NCI-H1417 (cell line): ENCODE results near the gene UGT1A10.
"Not testable (repeated sequence)": the region's sequence is repeated elsewhere in the genome, so short reads cannot be mapped to it uniquely, and the experiment has no call there.

Source experiments
- DNase-seq, 3 experiments: peaks; one replicate each; lab custom pipeline; 2025; lab: John Stamatoyannopoulos, UW

The UGT1A10 gene

DNA sequence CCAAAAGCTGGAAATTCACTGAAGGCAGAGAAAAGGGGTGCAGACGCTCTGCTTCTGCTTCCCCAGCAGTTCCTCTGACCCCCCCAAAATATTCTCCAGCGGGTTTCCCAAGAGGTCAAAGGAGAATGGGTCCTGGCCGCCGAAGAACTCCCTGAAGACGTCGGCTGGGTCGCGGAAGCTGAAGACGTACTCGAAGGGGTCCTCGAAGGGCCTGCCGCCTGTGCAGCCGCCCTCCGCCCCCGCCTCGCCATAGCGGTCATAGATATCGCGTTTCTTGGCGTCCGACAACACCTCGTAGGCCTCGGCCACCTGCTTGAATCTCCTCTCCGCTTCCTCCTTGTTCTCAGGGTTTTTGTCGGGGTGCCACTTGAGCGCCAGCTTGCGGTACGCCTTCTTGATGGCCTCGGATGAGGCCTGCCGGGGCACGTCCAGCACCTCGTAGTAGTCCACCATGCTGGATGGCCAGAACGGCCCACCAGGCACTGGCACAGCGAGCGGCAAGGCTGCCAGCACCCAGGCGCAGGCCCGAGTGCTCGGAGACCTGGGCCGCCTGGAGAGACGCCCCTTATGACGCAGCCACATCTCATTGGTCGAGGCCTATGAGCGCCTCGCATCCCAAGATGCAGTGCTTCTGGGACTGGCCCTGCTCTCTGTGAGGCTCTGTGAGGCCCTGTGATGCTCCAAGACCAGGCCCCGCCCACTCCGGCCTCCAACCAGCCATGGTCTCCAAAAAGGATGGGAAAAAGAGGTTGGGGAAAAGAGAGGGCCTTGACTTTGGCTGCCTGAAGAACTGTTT, 107.4 kb downstream of the UGT1A10 start:
- DNase-seq = no peak

DNA sequence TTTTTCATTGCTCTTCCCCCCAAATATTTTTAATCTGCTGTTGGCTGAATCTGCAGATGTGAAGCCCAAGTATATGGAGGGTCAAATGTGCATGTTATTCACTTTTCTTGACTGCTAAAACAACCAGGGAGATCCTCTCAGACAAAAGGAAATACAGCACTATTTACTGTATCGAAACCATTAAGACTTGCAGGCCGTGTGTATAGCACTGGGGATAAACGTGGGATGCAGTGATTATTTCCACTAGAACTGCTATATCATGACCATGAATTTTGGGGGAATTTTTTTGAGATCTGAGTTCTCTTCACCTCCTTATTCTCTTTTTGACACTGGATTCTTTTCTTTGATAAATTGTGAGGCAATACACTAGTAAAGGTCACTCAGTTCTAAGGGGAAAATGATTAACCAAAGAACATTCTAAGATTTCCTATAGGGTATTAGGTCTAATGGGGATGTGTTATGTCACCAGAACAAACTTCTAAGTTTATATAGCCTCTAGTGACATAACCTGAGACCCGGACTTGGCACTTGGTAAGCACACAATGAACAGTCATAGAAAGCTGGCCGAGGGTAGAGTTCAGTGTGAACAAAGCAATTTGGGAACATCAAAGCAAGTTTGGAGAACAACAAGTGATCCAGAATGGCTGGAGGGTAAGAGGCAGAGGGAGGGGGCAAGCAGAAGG, 109.0 kb downstream of the UGT1A10 start:
- DNase-seq = no peak

DNA sequence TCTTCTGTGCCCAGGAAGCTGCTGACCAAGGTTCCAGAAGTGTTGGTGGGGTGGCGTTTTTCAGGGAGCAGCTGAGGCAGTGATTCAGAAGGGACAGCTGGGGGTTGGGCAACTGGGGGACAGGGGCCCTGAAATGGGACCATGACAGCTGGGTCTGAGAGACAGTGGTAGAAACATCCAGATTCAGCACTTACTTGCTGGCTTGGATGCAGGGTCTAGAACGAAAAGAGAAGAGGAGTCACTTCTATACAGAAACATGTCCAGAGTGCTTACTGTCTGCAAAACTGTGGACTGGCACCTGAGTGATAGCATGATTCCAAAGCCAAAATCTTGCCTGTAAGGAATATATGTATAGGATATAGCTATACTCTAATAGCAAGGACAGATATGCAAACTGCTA, 109.6 kb downstream of the UGT1A10 start:
- not testable (repeated sequence) for DNase-seq

DNA sequence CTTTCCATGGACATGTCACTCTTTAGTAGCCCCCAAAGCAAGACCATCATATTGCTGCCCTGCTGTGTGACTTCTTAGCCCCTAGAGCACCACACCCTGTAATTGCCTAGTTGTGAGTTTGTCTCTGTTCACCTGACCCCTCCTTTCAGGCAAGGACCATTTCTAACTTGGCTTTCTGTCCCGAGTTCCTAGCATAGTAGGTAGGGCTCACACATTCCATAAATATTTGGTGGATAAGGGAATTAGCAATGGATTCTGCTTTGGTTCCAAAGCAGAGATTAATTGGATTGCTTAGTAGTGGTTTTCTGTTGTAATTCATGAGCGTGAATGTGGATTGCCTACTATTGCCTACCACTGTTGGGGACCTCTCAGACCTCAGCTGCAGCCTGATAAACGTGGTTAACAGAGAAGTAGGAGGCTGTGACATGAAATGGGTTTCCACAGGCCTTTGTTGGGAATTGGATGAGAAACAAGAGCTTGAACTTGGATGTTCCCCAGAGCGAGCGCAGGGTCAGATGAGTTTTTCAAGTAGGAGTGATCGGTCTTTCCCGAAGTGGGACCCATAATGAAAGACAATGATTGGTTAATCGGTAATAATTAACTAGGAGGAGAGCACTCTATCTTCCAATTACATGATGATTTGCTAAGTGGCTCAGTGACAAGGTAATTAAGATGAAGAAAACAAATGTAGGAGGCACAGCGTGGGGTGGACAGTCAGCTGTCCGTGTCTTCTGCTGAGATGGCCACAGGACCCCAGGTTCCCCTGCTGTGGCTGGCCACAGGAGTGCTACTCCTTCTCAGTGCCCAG, 110.4 kb downstream of the UGT1A10 start:
- DNase-seq = no peak

DNA sequence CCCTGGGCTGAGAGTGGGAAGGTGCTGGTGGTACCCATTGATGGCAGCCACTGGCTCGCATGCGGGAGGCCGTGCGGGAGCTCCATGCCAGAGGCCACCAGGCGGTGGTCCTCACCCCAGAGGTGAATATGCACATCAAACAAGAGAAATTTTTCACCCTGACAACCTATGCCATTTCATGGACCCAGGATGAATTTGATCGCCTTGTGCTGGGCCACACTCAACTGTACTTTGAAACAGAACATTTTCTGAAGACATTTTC, 111.0 kb downstream of the UGT1A10 start:
- no peak for DNase-seq

DNA sequence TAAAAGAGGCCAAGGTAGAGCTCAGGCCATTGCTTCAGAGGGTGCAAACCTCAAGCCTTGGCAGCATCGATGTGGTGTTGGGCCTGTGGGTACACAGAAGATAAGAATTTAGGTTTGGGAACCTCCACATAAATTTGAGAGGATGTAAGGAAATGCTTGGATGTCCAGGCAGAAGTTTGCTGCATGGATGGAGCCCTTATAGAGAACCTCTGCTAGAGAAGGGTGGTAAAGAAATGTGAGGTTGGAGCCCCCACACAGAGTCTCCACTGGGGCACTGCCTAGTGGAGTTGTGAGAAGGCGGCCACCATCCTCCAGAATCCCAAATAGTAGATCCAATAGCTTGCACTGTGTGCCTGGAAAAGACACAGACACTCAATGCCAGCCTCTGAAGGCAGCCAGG, 114.4 kb downstream of the UGT1A10 start:
- DNase-seq = not testable (repeated sequence)

DNA sequence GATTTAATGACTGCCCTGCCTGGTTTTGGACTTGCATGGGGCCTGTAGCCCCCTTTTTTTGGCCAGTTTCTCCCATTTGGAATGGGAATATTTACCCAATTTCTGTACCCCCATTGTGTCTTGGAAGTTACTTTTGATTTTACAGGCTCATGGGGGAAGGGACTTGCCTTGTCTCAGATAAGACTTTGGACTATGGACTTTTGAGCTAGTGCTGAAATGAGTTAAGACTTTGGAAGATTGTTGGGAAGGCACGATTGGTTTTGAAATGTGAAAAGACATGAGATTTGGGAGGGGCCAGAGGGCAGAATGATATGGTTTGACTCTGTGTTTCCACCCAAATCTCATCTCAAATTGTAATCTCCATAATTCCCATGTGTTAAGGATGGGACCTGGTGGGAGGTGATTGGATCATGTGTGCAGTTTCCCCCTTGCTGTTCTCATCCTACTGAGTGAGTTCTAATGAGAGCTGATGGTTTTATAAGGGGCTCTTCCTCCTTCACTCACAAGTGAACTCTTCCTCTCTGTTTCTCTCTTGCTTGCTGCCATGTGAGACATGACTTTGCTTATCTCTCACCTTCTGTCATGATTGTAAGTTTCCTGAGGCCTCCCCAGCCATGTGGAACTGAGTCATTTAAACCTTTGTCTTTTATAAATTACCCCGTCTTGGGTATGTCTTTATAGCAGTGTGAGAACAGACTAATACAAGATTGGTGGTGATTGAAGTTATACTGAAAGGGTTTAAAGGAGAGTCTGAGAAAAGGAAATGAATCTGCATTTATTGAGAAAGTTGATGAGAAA, 115.2 kb downstream of the UGT1A10 start:
- DNase-seq = not testable (repeated sequence)

DNA sequence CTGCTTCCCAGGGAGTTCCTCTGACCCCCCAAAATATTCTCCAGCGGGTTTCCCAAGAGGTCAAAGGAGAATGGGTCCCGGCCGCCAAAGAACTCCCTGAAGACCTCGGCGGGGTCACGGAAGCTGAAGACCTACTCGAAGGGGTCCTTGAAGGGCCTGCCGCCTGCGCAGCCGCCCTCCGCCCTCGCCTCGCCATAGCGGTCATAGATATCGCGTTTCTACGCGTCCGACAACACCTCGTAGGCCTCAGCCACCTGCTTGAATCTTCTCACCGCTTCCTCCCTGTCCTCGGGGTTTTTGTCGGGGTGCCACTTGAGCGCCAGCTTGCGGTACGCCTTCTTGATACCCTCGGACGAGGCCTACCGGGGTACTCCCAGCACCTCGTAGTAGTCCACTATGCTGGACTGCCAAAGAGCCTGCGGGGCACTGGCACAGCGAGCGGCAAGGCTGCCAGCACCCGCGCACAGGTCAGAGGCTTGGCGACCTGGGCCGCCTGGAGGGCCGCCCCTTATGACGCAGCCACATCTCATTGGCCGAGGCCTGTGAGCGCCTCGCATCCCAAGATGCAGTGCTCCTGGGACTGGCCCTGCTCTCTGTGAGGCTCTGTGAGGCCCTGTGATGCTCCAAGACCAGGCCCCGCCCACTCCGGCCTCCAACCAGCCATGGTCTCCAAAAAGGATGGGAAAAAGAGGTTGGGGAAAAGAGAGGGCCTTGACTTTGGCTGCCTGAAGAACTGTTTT, 118.8 kb downstream of the UGT1A10 start:
- DNase-seq = no peak

DNA sequence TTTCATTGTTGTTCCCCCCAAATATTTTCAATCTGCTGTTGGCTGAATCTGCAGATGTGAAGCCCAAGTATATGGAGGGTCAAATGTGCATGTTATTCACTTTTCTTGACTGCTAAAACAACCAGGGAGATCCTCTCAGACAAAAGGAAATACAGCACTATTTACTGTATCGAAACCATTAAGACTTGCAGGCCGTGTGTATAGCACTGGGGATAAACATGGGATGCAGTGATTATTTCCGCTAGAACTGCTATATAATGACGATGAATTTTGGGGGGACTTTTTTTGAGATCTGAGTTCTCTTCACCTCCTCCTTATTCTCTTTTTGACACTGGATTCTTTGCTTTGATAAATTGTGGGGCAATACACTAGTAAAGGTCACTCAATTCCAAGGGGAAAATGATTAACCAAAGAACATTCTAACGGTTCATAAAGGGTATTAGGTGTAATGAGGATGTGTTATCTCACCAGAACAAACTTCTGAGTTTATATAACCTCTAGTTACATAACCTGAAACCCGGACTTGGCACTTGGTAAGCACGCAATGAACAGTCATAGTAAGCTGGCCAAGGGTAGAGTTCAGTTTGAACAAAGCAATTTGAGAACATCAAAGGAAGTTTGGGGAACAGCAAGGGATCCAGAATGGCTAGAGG, 120.3 kb downstream of the UGT1A10 start:
- DNase-seq = no peak

DNA sequence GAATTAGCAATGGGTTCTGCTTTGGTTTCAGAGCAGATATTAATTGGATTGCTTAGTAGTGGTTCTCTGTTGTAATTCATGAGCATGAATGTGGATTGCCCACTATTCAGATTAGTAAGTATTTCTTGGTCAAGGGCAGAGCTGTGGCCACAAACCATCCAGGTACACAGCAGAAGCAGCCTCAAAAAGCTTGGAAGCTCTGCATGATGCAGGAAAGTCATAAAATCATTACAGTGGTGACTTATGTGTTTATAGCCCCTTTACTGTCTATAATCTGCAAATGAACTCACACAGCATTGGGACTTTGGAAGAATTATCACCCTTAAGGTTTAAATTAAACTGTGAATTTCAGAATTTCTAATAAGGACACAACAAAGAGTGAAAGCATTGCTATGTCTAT, 121.9 kb downstream of the UGT1A10 start:
- DNase-seq = no peak

DNA sequence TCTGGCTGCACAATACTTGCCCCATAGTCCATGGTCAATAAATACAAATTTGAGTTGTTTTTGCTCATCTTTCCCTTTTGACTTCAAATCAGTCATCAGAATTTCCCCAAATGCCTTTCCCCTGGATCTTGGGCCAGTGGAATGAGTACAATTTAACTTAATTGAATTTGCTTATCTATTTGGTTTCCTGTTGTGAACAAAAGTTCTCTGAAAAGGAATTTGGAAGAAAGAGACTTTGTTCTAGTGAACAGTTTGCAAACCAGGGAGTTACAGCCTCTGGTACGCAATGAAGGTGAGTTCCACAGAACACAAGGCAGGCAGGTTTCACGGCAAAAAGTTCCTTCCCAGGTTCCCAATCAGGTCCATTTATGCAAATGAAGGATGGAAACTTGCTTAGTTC, 122.6 kb downstream of the UGT1A10 start:
- no peak for DNase-seq

DNA sequence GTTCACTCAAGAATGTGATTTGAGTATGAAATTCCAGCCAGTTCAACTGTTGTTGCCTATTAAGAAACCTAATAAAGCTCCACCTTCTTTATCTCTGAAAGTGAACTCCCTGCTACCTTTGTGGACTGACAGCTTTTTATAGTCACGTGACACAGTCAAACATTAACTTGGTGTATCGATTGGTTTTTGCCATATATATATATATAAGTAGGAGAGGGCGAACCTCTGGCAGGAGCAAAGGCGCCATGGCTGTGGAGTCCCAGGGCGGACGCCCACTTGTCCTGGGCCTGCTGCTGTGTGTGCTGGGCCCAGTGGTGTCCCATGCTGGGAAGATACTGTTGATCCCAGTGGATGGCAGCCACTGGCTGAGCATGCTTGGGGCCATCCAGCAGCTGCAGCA, 123.8 kb downstream of the UGT1A10 start, which contains the start of gene UGT1A1:
Gene UGT1A1, plus strand, starts transcription at position 228 of the 400 bp plus-strand sequence. Its CDS starts 18 bp downstream, at position 246.
- DNase-seq = no peak

DNA sequence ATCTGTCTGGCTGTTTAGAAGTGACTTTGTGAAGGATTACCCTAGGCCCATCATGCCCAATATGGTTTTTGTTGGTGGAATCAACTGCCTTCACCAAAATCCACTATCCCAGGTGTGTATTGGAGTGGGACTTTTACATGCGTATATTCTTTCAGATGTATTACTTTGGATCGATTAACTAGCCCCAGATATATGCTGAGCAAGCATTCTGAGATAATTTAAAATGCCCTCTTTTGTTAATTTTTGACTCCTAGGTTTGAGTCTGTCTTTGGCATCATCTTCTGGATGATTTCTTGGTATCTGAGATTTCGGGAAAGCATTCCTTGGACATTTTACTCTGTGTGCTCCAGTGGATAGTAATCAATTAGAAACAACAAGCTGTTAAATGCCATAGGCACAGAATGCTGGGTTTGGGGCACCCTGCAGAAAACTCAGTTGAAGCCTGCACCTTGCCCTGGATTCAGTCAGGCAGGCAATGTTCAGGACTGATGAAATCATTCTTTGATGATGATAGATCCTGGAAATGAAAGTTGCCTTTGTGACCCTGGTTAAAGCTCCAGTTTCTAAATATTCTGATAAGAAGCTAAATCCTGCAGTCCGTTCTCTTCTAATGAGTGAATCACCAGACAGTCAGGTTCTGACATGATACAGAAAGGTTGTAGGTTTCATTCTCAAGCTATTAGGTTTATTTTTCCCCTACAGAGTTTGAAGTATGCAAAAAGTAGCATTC, 125.0 kb downstream of the UGT1A10 start:
- no peak for DNase-seq

DNA sequence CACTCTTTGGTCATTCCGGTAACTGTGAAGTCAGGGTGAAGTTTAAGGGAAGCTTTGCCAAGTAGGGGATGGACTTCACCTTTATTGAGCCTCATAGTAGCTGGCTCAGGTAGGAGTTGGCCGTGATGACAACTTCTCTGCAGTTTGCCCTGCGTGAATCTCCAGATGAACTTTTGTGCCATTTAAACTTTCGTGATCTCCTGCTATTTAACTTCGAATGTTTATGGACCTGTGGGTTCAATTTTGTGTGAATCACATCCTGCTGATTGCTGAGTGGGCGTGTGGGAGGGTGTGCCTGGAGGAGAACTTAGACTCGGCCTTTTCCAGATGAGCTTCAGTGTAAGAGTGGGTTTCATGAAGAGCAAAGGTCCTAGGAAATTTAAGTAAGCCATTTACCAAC, 128.0 kb downstream of the UGT1A10 start:
- no peak for DNase-seq

DNA sequence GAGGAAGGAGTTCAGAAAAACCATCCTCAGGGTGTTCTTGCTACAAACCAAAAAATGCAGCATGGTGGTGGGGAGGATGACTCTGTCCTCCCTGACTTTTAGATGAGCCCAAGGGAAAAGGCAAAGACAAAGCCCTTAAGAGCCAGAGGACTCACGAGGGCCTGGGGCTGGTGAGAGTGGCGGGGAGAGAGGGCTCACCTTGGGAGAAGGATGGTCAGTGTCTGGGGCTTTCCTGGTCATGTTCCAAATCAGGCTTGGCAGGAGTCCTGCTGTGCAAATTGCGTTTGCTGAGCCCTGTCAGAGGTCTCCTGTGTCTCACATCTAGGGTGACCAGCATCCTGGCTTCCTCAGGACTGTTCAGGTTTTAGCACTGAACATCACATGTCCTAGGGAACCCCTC, 128.5 kb downstream of the UGT1A10 start:
- no peak for DNase-seq

DNA sequence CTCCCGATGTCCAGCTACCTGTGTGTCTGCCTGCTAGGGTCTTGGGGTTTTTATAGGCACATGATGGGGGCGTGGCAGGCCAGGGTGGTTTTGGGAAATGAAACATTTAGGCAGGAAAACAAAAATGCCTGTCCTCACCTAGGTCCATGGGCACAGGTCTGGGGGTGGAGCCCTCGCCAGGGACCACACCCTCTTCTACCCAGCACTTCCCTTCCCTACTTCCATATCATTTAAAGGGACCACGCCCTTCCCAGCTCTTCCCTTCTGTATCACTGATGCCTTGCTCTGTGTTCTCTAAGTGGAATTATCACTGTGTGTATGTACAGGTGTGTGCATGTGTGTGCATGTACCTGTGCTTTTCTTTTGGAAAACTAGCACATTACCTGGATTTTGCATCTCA, 130.2 kb downstream of the UGT1A10 start:
- no peak for DNase-seq

DNA sequence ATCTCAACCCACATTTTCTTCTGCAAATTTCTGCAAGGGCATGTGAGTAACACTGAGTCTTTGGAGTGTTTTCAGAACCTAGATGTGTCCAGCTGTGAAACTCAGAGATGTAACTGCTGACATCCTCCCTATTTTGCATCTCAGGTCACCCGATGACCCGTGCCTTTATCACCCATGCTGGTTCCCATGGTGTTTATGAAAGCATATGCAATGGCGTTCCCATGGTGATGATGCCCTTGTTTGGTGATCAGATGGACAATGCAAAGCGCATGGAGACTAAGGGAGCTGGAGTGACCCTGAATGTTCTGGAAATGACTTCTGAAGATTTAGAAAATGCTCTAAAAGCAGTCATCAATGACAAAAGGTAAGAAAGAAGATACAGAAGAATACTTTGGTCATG, 131.8 kb downstream of the UGT1A10 start:
- peak in 1 of 3 experiments; percentile 8 for DNase-seq

DNA sequence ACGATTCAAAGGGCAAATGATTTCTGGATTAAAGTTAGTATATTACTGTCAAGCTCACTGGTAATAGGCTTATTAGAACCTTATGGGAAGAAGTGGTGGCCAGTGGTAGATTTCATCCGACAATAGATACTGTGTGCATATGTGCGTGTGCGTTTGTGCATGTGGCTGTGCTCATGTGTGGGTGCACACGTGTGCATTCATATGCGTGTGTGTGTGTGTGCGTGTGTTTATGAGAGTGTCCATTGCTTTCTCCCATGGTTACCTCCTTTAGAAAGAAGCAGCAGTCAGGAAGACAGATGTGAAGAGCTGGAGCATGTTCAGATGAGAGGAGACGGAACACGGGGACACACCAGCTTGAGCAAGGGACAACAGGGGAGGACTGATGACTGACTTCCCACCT, 133.0 kb downstream of the UGT1A10 start:
- DNase-seq = no peak

DNA sequence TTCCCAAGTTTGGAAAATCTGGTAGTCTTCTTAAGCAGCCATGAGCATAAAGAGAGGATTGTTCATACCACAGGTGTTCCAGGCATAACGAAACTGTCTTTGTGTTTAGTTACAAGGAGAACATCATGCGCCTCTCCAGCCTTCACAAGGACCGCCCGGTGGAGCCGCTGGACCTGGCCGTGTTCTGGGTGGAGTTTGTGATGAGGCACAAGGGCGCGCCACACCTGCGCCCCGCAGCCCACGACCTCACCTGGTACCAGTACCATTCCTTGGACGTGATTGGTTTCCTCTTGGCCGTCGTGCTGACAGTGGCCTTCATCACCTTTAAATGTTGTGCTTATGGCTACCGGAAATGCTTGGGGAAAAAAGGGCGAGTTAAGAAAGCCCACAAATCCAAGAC, 135.9 kb downstream of the UGT1A10 start:
- DNase-seq = no peak

DNA sequence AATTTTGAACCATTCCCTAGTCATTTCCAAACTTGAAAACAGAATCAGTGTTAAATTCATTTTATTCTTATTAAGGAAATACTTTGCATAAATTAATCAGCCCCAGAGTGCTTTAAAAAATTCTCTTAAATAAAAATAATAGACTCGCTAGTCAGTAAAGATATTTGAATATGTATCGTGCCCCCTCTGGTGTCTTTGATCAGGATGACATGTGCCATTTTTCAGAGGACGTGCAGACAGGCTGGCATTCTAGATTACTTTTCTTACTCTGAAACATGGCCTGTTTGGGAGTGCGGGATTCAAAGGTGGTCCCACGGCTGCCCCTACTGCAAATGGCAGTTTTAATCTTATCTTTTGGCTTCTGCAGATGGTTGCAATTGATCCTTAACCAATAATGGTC, 136.3 kb downstream of the UGT1A10 start:
- no peak for DNase-seq
